GM18499 (cell line): ENCODE results near the gene GUCY2F.

Experiments used
- ATAC-seq: cut with Tn5 transposase; IDR thresholded peaks from one replicate; pipeline ENCODE4 v1.9.1; 2021; ENCODE audit warnings: moderate number of reproducible peaks; ENCODE audit not compliant: insufficient read depth, unreplicated experiment

Gene GUCY2F

DNA sequence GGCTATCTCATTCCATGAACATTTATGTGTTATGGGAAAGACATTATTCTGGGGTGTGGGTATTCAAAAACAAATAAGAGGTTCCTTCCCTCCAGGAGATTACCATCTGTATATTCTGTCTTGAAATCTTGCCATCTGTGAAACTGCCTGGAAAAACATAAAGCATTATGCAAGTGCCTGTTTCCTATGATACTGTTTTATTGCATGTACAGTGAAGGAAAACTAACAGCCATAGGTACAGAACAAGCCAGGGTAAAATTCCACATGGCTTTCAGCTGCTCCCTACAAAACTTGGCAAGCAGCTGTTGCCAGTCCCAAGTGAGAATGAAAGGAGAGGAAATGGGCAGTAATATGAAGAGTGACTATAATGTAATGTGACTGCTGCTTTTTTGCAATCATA is 136.0 kb downstream of the GUCY2F start:
- ATAC-seq: no peak

DNA sequence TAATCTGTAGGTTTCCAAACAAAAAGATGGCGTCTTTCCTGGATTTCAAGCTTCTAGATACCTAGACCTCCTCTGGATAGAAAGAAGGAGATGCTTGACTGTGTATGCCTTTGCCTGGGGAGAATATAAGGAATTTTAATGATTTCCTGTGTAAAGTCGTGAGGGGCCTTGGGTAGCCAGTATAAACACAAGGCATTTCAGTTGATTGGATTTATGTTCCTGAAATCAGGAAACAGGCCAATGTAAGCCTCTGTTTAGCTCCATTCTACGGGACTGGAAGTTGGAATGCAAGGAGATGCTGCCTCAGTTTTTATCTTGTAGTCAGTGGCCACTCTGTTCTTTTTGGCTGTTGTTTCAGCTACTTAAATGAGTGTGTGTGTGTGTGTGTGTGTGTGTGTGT is 137.2 kb downstream of the GUCY2F start:
- ATAC-seq: no peak

DNA sequence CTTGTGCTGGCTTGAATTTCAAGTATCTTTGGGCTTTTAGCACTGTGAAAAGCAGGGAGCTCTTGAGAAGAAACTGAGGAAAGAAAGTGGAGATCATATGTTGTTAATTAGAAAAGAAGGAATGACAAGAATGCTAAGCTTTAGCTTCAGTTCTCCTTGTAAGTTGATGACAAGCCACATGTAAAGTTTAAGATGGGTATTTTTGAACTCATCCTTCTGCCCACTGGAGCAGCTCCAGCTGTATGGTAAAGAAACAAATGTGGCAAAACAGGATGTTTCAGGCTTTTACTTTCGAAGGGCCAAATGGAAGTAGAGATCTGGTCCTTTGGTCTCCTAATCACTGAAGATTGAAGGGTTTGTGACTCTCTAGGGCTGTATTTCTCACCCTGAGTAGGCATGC is 137.8 kb downstream of the GUCY2F start:
- no peak for ATAC-seq

DNA sequence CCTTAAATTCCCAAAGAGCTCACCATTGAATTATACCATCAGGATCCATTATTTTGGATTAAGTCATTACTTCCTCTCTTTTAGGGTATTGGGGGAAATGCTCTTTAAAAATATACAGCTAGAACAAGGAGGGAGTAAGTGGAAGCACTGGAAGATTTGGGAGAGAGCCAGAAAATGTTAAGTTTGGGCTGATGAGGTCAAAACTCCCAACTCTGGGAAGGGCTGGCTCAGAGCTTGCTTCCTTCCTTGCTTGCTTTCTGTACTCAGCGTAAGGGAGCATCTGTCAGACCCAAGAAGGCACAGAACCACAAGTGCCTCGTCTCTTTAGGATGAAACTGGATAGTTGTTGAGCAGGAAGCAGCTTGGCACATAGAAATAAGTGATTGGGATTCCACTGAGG is 138.2 kb downstream of the GUCY2F start:
- ATAC-seq: no peak

DNA sequence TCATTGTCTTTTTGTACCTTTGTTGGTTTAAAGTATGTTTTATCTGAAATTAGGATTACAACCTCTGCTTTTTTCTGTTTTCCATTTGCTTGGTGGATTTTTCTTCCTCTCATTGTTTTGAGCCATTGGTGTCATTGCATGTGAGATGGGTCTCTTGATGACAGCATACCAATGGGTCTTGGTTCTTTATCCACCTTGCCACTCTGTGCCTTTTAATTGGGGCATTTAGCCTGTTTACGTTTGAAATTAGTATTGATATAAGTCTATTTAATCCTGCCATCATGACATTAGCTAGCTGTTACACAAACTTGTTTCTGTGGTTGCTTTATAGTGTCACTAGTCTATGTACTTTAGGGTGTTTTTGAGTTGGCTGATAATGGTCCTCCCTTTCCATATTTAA is 145.7 kb downstream of the GUCY2F start:
- ATAC-seq: no peak

DNA sequence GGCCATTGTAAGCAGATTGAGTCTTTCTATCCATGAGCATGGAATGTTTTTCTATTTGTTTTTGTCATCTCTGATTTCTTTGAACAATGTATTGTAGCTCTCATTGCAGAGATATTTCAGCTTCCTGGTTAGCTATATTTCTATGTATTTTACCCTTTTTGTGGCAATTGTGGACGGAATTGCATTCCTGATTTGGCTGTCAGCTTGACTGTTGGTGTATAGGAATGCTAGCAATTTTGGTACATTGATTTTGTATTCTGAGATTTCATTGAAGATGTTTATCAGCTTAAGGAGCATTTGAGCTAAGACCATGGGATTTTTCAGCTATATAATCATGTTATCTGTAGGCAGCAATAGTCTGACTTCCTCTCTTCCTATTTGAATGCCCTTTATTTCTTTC is 154.6 kb downstream of the GUCY2F start:
- no peak for ATAC-seq
